Loucy (cell line): ENCODE measurements around the gene SAE1.

Source experiments
- EZH2phosphoT487 ChIP-seq: fragments of 200-600 bp; IDR thresholded peaks from 2 replicates; pipeline ENCODE4 v1.6.1; 2018; ENCODE audit warnings: antibody characterized with exemption, mild to moderate bottlenecking, moderate library complexity, borderline replicate concordance
- TF ChIP-seq, protein P1 (sequence below): fragments of 200-600 bp; sonication (generic); conservative IDR thresholded peaks from 2 replicates; pipeline ENCODE4 v1.5.1; 2014; ENCODE audit warnings: mild to moderate bottlenecking, antibody characterized with exemption, low read length

DNA sequence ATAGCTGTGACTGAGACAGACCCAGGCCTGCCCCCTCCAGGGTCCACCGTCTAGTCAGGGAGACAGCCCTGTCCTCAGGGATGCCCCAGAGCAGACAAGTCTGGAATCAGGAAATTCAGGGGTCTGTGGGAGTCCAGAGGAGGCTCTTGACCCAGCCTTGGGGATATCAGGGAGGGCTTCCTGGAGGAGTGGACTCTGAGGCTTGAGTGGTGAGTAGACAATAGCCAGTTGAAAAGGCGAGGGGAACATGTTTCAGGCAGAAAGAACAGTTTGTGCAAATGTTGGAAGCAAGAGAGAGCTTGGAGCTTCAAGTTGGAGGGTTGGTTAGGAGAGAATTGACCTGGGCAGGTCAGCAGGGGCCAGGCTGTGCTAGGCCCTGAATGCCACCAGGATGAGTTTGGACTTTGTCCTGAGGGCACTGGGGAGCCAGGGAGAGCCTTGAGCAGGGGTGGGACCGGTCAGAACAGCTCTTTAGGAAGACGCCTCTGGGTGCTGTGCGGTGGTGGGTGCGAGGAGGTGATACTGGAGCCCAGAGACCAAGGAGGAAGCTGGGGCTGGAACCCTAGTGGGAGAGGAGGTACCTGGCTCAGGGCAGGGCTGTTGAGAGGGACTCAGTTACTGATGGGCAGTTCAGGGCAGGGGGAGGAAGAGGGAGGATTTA, 128.4 kb downstream of the SAE1 start:
- TF ChIP-seq, protein P1, sequence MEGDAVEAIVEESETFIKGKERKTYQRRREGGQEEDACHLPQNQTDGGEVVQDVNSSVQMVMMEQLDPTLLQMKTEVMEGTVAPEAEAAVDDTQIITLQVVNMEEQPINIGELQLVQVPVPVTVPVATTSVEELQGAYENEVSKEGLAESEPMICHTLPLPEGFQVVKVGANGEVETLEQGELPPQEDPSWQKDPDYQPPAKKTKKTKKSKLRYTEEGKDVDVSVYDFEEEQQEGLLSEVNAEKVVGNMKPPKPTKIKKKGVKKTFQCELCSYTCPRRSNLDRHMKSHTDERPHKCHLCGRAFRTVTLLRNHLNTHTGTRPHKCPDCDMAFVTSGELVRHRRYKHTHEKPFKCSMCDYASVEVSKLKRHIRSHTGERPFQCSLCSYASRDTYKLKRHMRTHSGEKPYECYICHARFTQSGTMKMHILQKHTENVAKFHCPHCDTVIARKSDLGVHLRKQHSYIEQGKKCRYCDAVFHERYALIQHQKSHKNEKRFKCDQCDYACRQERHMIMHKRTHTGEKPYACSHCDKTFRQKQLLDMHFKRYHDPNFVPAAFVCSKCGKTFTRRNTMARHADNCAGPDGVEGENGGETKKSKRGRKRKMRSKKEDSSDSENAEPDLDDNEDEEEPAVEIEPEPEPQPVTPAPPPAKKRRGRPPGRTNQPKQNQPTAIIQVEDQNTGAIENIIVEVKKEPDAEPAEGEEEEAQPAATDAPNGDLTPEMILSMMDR, result no peak
- no peak for TF ChIP-seq EZH2phosphoT487
